ENCODE results near the gene AOX1. TPM values are rescaled to one million over a fixed set of nuclear protein-coding genes. Genes with fewer than 3 reads are reported as not detected.
A peak's percentile ranks its signal among the peaks of the same experiment; 100 is the strongest.
"Not testable (repeated sequence)": the region's sequence is repeated elsewhere in the genome, so short reads cannot be mapped to it uniquely, and the experiment has no call there.

AOX1 gene
- total RNA-seq, 2 donors from 2014 or later: 5.7 to 8.7 TPM

- DNase-seq (no peak), ATAC-seq (peak; percentile 97)
- intact Hi-C loops (cut with DNase I, micrococcal nuclease): no loop called here
These were observed 11.2 kb downstream of the AOX1 start for GRCh38 chr2:200596774-200597570.

- ATAC-seq (no peak), DNase-seq (no peak)
- intact Hi-C loops (cut with DNase I, micrococcal nuclease): no loop called here
These were observed 13.4 kb downstream of the AOX1 start for GRCh38 chr2:200599206-200599605.

GRCh38 chr2:200600549-200601225 is 14.9 kb downstream of the AOX1 start:
- intact Hi-C loops (cut with DNase I, micrococcal nuclease): no loop called here
- DNase-seq (no peak), ATAC-seq (no peak)

- ATAC-seq: no peak
- intact Hi-C loops (cut with DNase I, micrococcal nuclease): no loop called here
- no peak for DNase-seq
These were observed 16.8 kb downstream of the AOX1 start for GRCh38 chr2:200602584-200602983.

- intact Hi-C loops (cut with DNase I, micrococcal nuclease): no loop called here
- ATAC-seq: peak; percentile 27
- DNase-seq: no peak
These were observed 18.2 kb downstream of the AOX1 start for GRCh38 chr2:200603972-200604371.

- ATAC-seq: no peak
- intact Hi-C loops (cut with DNase I, micrococcal nuclease): no loop called here
- DNase-seq: no peak
These were observed 18.9 kb downstream of the AOX1 start for GRCh38 chr2:200604571-200605255.

GRCh38 chr2:200608341-200609027 is 22.7 kb downstream of the AOX1 start:
- intact Hi-C loops (cut with DNase I, micrococcal nuclease): no loop called here
- no peak for DNase-seq
- no peak for ATAC-seq

GRCh38 chr2:200609028-200609614 is 23.3 kb downstream of the AOX1 start:
- intact Hi-C loops (cut with DNase I, micrococcal nuclease): no loop called here
- DNase-seq: no peak
- ATAC-seq: no peak

- DNase-seq; intact Hi-C loops (cut with DNase I, micrococcal nuclease); ATAC-seq: not testable (repeated sequence)
These were observed 24.4 kb downstream of the AOX1 start for GRCh38 chr2:200610217-200610616.

GRCh38 chr2:200613692-200614091 is 27.9 kb downstream of the AOX1 start:
- intact Hi-C loops (cut with DNase I, micrococcal nuclease): no loop called here
- no peak for ATAC-seq
- DNase-seq: no peak

GRCh38 chr2:200614249-200614648 is 28.4 kb downstream of the AOX1 start:
- no peak for DNase-seq
- intact Hi-C loops (cut with DNase I, micrococcal nuclease): no loop called here
- ATAC-seq: no peak

GRCh38 chr2:200615247-200615646 is 29.4 kb downstream of the AOX1 start:
- intact Hi-C loops (cut with DNase I, micrococcal nuclease): no loop called here
- DNase-seq: no peak
- ATAC-seq: no peak

- DNase-seq (no peak), ATAC-seq (no peak)
- intact Hi-C loops (cut with DNase I, micrococcal nuclease): no loop called here
These were observed 30.4 kb downstream of the AOX1 start for GRCh38 chr2:200616193-200616592.

- no peak for ATAC-seq
- no peak for DNase-seq
- intact Hi-C loops (cut with DNase I, micrococcal nuclease): no loop called here
These were observed 30.8 kb downstream of the AOX1 start for GRCh38 chr2:200616656-200617055.

GRCh38 chr2:200617156-200618053 is 31.6 kb downstream of the AOX1 start:
- intact Hi-C loops (cut with DNase I, micrococcal nuclease): no loop called here

GRCh38 chr2:200618054-200618419 is 32.2 kb downstream of the AOX1 start:
- ATAC-seq (no peak), DNase-seq (no peak)
- intact Hi-C loops (cut with DNase I, micrococcal nuclease): no loop called here

More at GRCh38 chr2:200617156-200618053, 31.6 kb downstream of the AOX1 start:
- DNase-seq (no peak), ATAC-seq (no peak)

GRCh38 chr2:200618590-200619021 is 32.8 kb downstream of the AOX1 start:
- ATAC-seq (peak; percentile 44), DNase-seq (no peak)
- intact Hi-C loops (cut with DNase I, micrococcal nuclease): no loop called here

- ATAC-seq: no peak
- intact Hi-C loops (cut with DNase I, micrococcal nuclease): no loop called here
- no peak for DNase-seq
These were observed 33.5 kb downstream of the AOX1 start for GRCh38 chr2:200619279-200619678.
